CD4-positive, alpha-beta T cell treated with Interleukin-4 for 4 hours (primary cell): ENCODE measurements around the gene EXOC2.
"Not testable (repeated sequence)": the region's sequence is repeated elsewhere in the genome, so short reads cannot be mapped to it uniquely, and the experiment has no call there.

ENCODE experiments used
- DNase-seq: peaks from one replicate; pipeline ENCODE4 v3.0.0-alpha.2; 2020

Gene EXOC2

GRCh38 chr6:680666-681340 is 12.1 kb downstream of the EXOC2 start:
- no peak for DNase-seq

DNA sequence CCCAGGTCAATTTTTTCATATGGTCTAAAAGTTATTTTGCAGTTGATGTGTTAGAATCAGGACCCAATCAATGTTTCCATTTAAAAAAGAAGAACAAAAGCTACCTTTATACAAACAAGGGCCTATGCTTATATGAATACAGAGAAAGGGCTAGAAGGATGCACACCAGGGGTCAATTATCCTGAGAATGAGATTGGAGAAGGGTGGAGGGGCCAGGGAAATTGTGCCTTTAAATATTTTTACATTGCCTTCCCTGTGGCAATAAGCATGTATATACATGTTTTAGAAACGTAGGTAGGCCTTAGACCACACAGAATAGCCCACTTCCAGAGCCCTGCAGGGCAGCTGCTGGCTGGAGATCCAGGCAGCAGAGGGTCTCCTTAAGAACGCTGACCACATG is 12.7 kb downstream of the EXOC2 start:
- no peak for DNase-seq

- DNase-seq: no peak
Measured at GRCh38 chr6:679282-679681, 13.7 kb downstream of the EXOC2 start.

GRCh38 chr6:678520-678919 is 14.4 kb downstream of the EXOC2 start:
- DNase-seq: no peak

DNA sequence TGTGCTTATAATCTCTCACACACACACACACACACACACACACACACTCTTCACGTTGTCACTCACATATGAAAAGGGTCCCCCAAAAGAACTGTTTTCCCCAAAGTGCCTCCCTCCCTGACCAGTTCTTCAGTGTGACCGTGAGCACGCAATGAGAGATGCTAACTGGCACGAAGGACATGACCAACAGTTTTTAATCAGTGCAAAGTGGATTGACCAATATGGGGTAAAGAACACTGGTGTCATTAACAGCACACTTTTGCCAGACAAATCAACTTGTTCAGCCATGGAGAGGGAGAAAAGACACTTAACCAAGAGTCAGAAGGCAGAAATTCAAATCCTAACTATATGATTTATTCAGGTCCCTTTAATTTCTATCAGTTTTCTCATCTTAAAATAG is 15.0 kb downstream of the EXOC2 start:
- DNase-seq: no peak

DNA sequence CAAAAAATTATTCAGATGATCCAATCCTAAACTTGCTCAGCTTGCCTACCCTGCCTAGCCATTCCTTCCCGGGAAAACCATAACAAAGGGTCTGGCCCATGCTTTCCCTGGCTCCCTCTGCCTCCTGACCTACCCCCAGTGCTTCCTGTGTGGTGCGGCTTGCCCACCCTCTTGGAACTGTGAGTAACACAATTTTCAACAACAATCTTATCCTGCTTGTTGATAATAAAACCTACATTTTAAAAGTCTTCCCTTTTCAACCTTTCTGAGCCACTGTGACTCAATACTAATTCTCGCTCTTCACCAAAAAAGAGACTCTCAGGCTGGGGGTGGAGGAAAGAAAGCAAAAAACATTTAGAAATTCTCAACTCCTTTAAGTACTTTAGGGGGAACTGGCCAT is 18.0 kb downstream of the EXOC2 start:
- no peak for DNase-seq

GRCh38 chr6:674406-674805 is 18.5 kb downstream of the EXOC2 start:
- no peak for DNase-seq

GRCh38 chr6:667253-667927 is 25.5 kb downstream of the EXOC2 start:
- DNase-seq: no peak

DNA sequence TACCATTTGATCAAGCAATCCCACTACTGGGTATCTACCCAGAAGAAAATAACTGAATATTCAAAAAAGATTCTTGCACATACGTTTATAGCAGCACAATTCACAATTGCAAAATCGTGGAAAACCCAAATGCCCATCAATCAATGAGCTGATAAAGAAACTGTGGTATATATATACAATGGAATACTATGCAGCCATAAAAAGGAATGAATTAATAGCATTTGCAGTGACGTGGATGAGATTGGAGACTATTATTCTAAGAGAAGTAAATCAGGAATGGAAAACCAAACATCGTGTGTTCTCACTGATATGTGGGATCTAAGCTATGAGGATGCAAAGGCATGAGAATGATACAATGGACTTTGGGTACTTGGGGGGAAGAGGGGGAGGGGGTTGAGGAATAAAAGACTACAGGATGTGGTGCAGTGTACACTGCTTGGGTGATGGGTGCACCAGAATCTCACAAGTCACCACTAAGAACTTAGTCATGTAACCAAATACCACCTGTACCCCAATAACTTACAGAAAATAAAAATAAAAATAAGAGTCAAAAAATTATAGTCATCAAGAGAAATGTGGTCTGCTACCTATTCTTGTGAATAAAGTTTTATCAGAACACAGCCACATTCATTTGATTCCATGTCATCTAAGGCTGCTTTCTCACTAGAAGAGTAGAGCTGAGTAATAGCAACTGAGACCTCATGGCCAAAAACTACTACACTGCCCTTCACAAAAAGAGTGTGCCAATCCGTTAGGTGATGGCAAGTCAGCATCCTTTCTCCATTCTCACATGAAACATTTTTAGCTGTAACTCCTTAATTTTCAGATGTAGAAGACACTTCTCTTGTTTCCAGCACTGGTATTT is 27.3 kb downstream of the EXOC2 start:
- no peak for DNase-seq

DNA sequence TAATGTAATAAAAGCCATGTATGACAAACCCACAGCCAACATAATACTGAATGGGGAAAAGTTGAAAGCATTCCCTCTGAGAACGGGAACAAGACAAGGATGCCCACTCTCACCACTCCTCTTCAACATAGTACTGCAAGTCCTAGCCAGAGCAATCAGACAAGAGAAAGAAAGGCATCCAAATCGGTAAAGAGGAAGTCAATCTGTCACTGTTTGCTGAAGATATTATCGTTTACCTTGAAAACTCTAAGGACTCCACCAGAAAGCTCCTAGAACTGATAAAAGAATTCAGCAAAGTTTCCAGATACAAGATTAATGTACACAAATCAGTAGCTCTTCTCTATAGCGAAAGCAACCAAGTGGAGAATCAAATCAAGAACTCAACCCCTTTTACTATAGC is 29.2 kb downstream of the EXOC2 start:
- not testable (repeated sequence) for DNase-seq

GRCh38 chr6:659716-660581 is 33.0 kb downstream of the EXOC2 start:
- no peak for DNase-seq

DNA sequence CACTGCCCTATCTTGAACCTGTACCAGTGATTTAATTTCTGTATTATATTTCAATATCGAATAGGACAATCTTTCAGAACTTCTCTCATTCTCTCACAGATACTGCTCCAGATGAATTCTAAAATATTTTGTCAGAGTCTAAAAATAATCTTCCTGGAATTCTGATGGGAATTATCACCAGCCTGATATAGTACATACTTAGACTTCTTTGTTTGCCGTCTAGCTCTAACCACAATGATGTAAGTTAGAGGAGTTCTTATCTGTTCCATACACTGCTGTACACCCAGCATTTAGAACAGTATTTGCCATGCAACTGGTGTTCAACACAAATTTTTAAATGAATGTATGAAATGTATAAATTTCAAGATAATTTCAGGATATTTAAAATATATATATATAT is 34.7 kb downstream of the EXOC2 start:
- no peak for DNase-seq

- DNase-seq: no peak
Measured at GRCh38 chr6:657743-658142, 35.2 kb downstream of the EXOC2 start.

- DNase-seq: no peak
Measured at GRCh38 chr6:656460-657252, 36.3 kb downstream of the EXOC2 start, which contains the start of gene HUS1B. HUS1B (minus strand) TSS chr6:657100; CDS start chr6:656944, 156 bp downstream.

DNA sequence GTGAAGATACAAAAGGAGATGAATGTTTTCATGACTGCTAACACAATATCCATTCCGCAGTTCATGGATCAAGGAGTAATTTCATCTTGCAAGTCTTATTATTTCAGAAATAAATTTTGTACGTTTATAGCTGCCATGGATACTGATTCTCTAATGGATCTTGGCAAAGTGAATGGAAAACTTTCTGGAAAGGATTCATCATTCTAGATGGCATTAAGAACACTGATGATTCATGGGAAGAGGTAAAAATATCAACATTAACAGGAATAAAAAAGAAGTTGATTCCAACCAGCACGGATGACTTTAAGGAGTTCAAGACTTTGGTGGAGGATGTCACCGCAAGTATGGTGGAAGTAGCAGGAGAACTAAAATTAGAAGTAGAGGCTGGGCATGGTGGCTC is 38.8 kb downstream of the EXOC2 start:
- no peak for DNase-seq

- no peak for DNase-seq
Measured at GRCh38 chr6:652865-653264, 40.1 kb downstream of the EXOC2 start.

- no peak for DNase-seq
Measured at GRCh38 chr6:650098-650497, 42.8 kb downstream of the EXOC2 start.

DNA sequence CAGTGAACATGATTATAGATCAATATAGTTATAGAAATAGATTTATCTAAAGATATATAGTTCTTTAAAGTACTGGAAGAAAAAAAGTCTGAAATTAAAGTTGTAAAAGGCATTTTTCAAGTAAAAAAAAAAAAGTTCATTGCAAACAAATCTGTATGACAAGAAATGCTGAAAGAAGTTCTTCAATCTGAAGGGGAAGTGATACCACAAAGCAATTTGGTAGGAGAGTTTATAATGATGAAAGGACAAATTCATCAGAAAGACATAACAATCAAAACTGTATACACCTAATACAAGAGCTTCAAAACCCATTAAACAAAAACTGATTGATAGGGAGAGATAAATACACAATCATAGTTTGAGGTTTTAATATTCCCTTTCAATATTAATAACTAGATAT is 50.1 kb downstream of the EXOC2 start:
- DNase-seq: no peak

- DNase-seq: no peak
Measured at GRCh38 chr6:641225-641985, 51.5 kb downstream of the EXOC2 start.

- no peak for DNase-seq
Measured at GRCh38 chr6:636488-636887, 56.5 kb downstream of the EXOC2 start.

DNA sequence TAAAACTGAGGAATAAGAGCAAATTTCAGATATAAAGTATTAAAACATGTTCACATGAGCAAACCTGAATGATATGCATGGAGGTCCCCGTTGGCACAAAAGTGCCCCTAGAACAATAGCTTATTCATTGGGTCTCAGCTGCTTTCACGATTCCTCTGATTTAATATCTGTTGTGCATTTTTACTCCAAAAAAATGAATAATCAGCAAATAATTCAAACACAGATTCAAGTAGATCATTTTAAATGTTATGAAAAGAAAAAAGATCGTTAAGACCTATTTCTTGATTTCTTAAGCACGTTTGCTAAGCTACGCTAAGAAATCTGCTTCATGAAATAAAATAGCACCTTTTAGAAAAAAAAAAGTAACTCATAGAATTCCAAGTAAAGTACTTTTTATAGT is 57.7 kb downstream of the EXOC2 start:
- DNase-seq: no peak
